GM18909 (cell line): ENCODE results near the gene ZNF180.
"Not testable (repeated sequence)": the region's sequence is repeated elsewhere in the genome, so short reads cannot be mapped to it uniquely, and the experiment has no call there.

Experiments used
- ATAC-seq: cut with Tn5 transposase; IDR thresholded peaks from one replicate; pipeline ENCODE4 v1.9.1; 2021; ENCODE audit warnings: mild to moderate bottlenecking; ENCODE audit not compliant: unreplicated experiment, poor library complexity

The ZNF180 gene

DNA sequence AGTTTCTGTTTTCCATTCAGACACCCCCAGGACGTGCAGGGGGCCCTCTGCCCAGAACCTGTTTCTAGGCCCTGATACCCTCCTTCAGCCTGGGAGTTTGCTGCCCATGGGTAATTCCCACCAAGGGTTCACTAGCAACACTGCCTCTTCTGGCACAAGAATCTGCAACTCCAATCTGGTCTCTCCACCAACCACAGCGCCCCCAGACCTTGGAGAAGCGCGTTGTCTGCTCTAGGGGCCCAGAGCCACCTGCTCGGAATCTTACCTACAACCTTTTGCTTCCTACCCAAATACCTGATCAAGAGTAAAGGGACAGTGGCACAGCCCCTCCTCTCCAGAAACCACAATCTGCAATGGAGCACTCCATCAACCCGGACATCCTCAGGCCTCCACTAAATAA lies 763 bp downstream of the ZNF180 start:
- no peak for ATAC-seq

DNA sequence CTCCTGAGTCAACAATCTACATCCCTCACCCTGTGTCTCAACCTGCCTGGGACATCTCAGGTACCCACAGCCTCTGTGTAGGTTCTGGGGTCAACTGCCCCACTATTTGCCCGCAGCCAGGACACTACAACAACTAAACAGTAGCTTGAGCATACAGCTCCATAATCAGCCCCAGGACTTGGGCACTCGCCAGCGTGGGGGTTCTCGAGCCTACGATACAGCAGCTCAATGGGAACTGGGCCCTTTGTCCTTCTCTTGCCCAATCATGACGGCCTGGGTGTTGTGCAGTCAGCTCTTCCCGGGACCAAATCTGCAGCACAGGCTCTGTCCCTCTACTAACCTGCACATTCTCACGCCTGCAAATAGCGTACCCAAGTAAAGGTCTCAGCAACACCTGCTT lies 1.3 kb downstream of the ZNF180 start:
- ATAC-seq, result no peak

GRCh38 chr19:44496711-44497110 lies 3.6 kb downstream of the ZNF180 start:
- no peak for ATAC-seq

- no peak for ATAC-seq
Observed at GRCh38 chr19:44476559-44477408, 23.5 kb downstream of the ZNF180 start.

- not testable (repeated sequence) for ATAC-seq
Observed at GRCh38 chr19:44468730-44469129, 31.6 kb downstream of the ZNF180 start.

GRCh38 chr19:44462600-44463286 lies 37.6 kb downstream of the ZNF180 start:
- not testable (repeated sequence) for ATAC-seq

GRCh38 chr19:44456016-44456415 lies 44.3 kb downstream of the ZNF180 start:
- not testable (repeated sequence) for ATAC-seq

DNA sequence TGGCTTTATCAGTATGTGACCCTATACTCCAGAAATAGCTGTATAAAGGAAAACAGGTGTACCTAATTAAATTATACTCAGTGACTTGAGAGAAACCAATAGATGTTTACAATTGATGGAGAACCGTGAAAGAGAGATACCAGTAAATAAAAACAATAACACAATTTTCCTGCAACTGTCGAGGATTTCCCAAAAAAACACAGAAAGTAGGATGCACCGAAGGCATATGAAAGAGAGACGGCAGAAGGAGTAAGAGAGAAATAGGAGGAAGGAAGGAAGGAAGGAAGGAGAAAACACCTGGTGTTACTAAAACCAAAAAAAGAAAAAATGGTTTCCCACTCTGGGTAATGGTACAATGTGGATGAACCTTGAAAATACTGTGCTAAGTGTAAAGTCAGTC lies 45.2 kb downstream of the ZNF180 start:
- no peak for ATAC-seq

- no peak for ATAC-seq
Observed at GRCh38 chr19:44452367-44452766, 48.0 kb downstream of the ZNF180 start.

- ATAC-seq, result no peak
Observed at GRCh38 chr19:44451687-44452086, 48.6 kb downstream of the ZNF180 start.

DNA sequence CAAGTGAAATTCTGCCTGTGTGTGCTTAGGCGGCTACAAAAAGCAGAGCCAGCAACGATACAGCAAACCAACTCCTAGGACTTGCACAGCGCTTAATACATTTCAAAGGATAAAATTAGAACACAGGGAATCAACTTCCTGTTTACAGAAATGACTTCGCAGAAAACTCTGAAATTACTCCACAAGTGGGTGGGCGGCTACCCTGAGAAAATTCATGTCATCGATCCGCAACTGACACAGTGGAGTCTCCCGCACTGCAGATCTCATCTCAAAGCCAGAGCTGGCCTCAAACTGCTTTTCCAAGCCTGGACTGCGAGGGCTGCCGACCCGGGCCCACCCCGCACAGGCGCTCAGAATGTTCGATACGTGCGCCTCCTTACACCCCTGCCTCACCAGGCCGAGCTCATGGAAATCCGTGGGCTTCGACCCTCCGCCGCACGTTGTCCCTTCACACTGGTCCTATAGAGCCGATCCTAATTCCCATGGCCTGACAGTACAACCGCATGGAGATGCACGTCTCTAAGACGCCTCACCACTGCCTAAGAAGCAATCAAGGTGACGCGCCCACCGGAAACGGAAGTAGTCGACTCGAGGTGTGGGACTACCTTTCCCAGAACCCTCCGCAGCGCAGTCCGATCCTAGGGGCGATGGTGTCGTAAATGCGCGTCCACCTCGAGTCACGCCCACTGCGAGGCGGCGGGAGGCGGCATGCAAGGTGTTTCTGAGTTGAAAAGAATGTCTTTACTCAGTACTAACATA lies 52.2 kb downstream of the ZNF180 start, which contains the start of gene ZNF229:
TSS of gene ZNF229 (minus strand) at position 557 of the 759 bp plus-strand sequence. CDS start 5,625 bp downstream, outside the sequence.
- peak; percentile 42 for ATAC-seq

- no peak for ATAC-seq
Observed at GRCh38 chr19:44438441-44438840, 61.9 kb downstream of the ZNF180 start.

DNA sequence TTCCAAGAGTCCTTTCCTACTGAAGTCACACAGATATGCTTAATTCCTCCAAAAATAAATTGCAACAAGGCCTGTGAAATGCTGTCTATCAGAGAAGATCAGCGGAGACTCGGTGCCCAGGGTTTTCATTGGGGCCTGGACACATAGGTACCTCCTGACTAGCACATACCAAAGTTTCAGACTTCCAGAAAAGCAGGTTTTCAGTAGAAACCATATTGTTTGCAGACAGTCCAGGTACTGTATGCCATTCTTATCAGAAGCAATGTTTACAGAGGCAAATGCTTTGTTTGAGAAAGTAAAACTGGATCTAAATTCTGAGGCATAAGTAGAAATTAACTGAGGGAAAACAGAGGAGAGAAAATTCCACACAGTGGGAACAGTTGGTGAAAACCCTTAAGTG lies 64.9 kb downstream of the ZNF180 start:
- no peak for ATAC-seq

DNA sequence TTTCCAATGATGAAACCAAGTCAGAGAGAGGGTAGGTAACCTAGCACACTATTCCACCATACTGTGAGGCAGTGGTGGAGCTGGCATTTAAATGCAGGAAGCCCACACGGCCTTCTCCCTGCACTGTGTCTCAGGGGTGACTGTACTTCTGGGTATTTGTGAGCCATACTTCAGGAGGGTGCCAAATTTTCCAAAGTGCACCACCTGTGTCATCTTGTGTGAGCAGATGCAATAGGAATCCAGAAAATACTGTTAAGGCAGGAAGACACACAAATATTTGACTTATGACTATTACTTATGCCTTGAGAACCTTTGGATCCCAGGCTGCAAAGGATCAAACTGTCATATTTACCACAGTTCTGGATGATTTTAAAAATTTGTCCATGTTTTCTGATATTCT lies 69.4 kb downstream of the ZNF180 start:
- no peak for ATAC-seq
